Astrocyte of the spinal cord (primary cell): Measurements from ENCODE around the gene BCCIP.

Source experiments
- DNase-seq: peaks from one replicate; pipeline ENCODE4 v3.0.0; 2011; ENCODE audit warnings: low read depth, low spot score
- H3K4me3 ChIP-seq: 2 replicates; pipeline ENCODE4 v1.5.1; 2011; ENCODE audit warnings: low read depth, mild to moderate bottlenecking, low read length, moderate library complexity
- in situ Hi-C: cut with HindIII; loops from 2 replicates; pipeline ENCODE4 v1.10.0; 2017; ENCODE audit warnings: low sequenced_read_pairs
- TF ChIP-seq, protein P1 (sequence below): IDR thresholded peaks from 2 replicates; pipeline ENCODE4 v1.5.1; 2012; ENCODE audit warnings: low read depth, mild to moderate bottlenecking, low read length, inconsistent platforms

The BCCIP gene

DNA sequence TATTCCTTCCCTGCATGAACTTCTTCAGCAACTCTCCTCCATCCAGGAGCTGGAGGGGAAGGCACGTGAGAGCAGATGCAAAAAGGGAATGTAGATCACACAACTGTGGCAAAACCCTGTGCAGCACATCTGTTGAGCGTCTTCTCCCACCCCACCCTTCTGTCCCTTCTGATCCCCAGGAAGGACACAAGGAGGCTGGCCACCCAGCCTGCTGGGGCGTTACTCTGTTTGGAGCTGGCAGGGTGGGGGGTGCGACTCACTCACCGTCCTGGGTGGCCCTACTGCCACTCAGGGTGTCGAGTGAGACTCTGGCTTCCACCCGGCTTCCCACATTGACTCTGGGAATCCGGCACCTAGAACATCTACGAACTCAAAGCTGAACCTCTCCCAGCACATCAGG is 37.6 kb upstream of the BCCIP start:
- TF ChIP-seq, protein P1, sequence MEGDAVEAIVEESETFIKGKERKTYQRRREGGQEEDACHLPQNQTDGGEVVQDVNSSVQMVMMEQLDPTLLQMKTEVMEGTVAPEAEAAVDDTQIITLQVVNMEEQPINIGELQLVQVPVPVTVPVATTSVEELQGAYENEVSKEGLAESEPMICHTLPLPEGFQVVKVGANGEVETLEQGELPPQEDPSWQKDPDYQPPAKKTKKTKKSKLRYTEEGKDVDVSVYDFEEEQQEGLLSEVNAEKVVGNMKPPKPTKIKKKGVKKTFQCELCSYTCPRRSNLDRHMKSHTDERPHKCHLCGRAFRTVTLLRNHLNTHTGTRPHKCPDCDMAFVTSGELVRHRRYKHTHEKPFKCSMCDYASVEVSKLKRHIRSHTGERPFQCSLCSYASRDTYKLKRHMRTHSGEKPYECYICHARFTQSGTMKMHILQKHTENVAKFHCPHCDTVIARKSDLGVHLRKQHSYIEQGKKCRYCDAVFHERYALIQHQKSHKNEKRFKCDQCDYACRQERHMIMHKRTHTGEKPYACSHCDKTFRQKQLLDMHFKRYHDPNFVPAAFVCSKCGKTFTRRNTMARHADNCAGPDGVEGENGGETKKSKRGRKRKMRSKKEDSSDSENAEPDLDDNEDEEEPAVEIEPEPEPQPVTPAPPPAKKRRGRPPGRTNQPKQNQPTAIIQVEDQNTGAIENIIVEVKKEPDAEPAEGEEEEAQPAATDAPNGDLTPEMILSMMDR = no peak
- in situ Hi-C loops = no loop called here
- no peak overlapping the region for H3K4me3 ChIP-seq
- DNase-seq = no peak

DNA sequence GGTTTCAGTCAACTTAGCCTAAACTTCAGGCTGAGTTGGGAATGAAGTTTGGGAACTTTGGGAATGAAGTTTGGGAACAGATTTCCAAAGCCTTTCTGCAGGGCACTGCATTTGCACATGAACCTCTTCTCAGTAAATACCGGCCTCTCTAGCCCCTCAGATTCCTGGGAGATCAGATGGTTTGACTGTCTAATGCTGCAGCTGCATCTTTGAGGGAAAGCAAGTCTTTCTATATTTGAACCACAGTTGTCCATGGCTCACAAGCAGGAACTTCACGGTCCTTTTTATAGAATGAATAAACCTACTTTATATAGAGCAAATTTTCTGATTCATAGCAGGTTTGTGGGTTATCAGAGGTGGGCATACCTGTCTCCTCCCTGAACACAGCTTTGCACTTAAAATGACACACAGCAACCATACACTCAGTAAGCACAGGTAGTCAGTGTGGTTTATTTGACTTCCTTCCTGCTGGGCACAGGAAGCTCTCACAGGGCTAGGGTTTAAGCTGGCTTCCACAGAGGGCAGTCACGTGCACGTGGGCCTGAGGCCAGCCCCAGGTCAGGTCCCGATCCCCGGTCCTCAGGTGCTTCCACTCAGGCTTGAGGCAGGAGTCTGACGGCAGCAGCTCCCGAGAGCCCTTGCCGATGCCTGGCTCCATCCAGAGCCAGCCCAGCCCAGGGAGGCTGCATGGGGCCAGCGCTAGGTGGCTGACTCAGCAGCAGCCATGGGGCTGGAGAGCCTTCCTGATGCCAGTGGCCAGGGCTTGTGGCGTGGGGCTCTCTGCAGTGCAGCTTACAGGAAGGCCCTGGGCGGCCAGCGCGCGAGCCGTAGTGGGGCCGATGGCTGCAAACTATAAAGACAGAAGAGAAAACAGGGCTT is 35.0 kb upstream of the BCCIP start:
- DNase-seq = no peak
- in situ Hi-C loops = no loop called here
- TF ChIP-seq, protein P1 = no peak
- H3K4me3 ChIP-seq = no peak overlapping the region

DNA sequence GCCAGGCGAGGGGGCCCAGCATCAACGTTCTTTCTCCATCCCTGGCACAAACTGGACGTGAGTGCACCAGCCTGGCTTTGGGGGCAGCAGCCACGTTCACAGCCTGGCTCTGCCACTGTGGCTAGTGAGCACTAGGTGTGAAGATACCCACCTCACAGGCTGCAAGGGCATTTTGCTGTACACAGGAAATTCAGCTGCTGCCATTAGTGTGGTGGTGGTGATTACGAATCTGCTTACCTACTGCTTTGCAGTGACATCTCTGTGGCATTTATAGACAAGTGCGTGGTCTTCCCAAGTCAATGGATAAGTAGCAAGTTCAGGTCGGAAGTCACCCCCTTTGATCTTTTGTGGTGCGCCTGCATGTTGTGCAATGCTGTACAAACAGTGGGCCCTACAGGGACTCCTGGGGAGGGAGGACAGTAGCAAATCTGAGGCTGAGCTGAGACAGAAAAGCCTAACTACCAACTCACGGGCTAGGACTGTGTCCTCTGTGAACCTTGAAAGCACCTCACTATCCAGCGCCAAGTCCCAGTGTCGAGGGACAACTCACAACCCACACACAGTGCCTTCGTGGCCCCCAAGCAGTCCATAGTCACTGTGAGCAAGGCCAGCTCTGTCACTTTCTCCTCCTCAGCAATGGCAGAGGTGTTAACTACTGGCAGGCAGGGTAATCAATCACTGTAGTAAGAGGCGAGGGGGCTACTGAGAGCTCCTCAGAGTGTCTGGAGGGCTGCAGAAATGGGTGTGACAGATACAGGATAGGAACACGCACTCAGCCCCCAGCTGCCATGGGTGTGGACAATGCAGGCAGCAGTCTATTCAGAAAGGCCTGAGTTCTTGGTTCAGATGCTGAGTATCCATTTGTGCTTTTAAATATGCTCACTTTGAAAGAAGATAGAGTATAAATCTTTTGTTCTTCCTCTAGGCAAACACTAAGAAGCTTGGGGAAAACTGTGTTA is 30.7 kb upstream of the BCCIP start:
- TF ChIP-seq, protein P1 = no peak
- DNase-seq = no peak
- H3K4me3 ChIP-seq = no peak overlapping the region
- in situ Hi-C loops = no loop called here

DNA sequence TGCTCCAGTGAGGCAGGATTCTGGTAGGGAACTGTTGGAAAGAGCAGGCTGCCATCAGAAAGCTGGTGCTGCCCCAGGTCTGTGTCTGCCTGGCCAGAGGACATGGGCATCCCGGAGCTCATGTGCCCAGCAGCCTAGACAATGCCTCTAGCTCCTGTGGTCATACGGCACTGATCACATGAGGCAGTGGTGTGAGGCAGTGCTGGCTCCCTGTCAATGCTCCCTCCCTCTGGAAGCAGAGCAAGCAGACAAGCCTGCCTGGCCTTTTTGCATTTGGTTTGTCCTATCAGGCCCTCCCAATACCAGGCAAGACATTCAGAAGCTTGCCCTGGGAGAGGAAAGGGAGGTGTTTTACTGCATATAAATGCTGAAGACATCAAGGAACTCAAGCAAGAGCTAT is 28.2 kb upstream of the BCCIP start:
- no peak overlapping the region for H3K4me3 ChIP-seq
- in situ Hi-C loops = no loop called here
- no peak for DNase-seq

DNA sequence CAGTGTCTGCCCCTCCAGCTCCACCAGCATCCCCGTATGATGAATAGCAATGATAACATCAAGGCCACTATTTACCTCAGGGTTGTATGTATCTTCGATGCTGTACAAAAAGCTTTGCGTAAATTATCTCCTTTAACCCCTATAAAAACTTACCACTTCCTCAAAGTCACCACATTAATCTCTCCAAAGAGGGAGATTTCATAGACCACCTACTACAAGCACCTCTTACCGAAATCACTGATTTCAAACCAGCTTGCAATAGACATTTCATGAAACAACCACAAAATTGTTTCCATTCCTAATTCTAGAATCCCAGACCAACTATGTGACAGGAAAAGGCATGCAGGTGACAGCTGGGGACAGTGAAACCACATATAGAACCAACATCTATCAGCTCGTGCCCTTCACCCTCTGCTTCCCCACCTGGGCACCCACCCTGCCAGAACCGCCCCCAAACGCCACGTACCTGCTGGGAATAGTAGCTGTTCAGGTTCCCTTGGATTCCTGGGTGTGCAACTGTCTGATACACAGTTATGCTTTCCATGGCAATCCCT is 27.6 kb upstream of the BCCIP start:
- TF ChIP-seq, protein P1 = no peak
- in situ Hi-C loops = no loop called here
- H3K4me3 ChIP-seq = no peak overlapping the region
- no peak for DNase-seq

More for the DNA sequence above, 28.2 kb upstream of the BCCIP start:
- TF ChIP-seq, protein P1 = no peak

DNA sequence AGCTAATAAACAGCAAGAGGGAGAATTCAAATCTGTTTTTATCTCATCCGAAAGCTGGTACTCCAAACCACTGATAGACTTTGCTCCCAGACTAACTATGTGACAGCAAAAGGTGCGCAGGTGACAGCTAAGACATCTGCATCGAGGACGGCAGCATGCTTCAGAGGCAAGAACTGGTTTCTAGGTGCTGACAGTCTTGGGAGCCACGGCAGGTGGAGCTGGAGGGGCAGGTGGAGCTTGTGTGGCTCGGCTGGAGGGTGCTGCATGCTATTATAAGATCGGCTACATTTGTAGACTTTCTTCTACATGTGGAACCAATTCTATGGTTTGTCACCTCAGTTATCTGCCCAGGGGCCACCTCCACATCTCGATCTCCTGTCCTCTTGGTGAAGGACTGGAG is 25.9 kb upstream of the BCCIP start:
- no peak for DNase-seq
- no peak overlapping the region for H3K4me3 ChIP-seq
- in situ Hi-C loops = no loop called here
- TF ChIP-seq, protein P1 = no peak
